Effector memory CD4-positive, alpha-beta T cell (primary cell): Measurements from ENCODE around the gene COBL.

Experiments
- DNase-seq, 3 donors: peaks; one replicate each; pipeline ENCODE4 v3.0.0-alpha.2; 2020
- H3K27ac ChIP-seq: 2 replicates; pipeline ENCODE4 v1.7.0; 2013; ENCODE audit warnings: mild to moderate bottlenecking, low read length, moderate library complexity; ENCODE audit not compliant: insufficient read depth, poor library complexity, severe bottlenecking
- H3K27me3 ChIP-seq: replicated peaks from 2 replicates; pipeline ENCODE4 v1.7.0; 2013; ENCODE audit warnings: mild to moderate bottlenecking, low read length; ENCODE audit not compliant: insufficient read depth, control insufficient read depth, poor library complexity, severe bottlenecking
- H3K36me3 ChIP-seq: 2 replicates; pipeline ENCODE4 v1.7.0; 2013; ENCODE audit warnings: mild to moderate bottlenecking, low read length, moderate library complexity; ENCODE audit not compliant: control insufficient read depth, insufficient read depth
- H3K4me1 ChIP-seq: 2 replicates; pipeline ENCODE4 v1.7.0; 2013; ENCODE audit warnings: low read length, mild to moderate bottlenecking; ENCODE audit not compliant: control insufficient read depth, insufficient read depth, poor library complexity, severe bottlenecking
- H3K4me3 ChIP-seq: 2 replicates; pipeline ENCODE4 v1.7.0; 2013; ENCODE audit warnings: low read length, low read depth, mild to moderate bottlenecking; ENCODE audit not compliant: insufficient read depth, poor library complexity, severe bottlenecking
- H3K9me3 ChIP-seq: 2 replicates; pipeline ENCODE4 v1.7.0; 2013; ENCODE audit warnings: mild to moderate bottlenecking, low read length, moderate library complexity; ENCODE audit not compliant: control insufficient read depth
- total RNA-seq, 3 donors: gene quantifications; one replicate each; lab custom pipeline; 2026; lab: John Stamatoyannopoulos, UW

The COBL gene, protein sequence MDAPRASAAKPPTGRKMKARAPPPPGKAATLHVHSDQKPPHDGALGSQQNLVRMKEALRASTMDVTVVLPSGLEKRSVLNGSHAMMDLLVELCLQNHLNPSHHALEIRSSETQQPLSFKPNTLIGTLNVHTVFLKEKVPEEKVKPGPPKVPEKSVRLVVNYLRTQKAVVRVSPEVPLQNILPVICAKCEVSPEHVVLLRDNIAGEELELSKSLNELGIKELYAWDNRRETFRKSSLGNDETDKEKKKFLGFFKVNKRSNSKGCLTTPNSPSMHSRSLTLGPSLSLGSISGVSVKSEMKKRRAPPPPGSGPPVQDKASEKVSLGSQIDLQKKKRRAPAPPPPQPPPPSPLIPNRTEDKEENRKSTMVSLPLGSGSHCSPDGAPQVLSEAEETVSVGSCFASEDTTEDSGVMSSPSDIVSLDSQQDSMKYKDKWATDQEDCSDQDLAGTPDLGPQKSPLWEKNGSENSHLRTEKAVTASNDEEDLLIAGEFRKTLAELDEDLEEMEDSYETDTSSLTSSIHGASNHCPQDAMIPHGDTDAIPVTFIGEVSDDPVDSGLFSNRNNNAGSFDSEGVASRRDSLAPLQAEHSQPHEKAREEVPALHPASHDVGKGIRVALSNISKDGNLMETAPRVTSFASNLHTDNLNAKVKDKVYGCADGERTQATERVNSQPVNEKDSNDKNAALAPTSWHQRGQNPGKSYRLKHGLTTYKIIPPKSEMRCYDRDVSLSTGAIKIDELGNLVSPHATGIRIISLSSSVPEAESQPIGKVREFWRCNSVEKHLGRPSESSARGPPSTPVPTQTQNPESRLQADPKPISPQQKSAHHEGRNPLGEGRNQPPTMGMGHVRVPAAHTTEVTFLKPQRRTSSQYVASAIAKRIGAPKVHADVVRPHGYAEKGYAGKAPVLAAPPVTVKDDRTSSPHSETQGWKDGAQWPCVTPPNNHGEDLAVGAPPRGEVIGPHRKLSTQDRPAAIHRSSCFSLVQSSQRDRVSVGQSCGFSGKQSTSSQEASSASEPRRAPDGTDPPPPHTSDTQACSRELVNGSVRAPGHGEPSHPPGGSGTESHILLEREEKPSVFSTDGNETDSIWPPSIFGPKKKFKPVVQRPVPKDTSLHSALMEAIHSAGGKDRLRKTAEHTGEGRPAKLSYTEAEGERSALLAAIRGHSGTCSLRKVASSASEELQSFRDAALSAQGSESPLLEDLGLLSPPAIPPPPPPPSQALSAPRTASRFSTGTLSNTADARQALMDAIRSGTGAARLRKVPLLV
- 0 reads per million in 3 donors for total RNA-seq

DNA sequence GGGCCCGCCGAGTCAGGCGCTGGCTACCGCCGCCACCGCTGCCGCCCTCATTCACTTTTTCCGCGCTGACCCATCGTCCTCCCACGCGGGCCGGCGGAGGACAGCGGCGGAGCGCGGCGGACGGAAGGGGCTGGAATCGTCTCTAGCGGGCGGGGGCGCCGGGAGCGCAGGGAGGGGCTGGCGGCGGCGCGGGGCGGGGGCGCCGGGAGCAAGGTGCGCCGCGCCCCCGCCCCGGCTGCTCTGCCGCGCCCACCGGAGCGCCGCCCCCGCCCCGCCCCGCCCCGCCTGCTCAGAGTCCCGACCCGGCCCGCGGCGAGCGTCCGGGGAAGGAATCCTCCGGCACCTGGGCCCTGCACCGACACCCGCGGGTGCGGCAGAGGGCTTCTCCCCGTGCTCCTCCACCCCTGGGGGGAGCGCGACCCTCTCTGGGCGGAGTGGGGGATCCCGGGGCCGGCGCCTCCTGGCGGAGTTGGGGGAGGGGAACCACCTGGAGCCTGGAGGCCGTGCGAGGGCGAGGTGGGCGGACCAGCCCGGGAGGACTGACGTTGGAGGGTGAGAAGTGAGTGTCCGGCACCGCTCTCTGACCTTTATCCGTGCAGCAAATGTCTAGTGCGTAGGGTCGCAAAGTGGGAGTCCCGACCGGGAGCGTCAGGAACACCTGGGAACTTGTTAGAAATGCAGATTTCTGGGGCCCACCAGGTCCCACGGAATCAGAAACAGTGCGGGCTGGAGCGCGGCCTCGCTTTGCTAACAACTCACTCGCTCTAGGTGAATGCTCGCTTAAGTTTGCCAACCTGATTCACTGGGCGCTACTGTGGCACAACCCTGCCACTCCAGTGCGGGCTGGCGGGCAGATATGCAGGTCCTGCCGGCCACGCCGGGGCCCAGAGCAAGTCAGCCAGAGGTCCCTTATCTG is at the start of gene COBL:
Gene COBL (minus strand): TSS at position 144 of the 916 bp plus-strand sequence. CDS start 176 bp downstream, outside the sequence.
- H3K4me3 ChIP-seq: no peak within 1 kb of the TSS
- H3K9me3 ChIP-seq: no peaks in the 10 kb centered on the region
- no peak within 1 kb of the TSS for H3K27ac ChIP-seq
- DNase-seq: no peak
- H3K4me1 ChIP-seq: no peaks in the 10 kb centered on the region
- H3K36me3 ChIP-seq: no peaks in the 10 kb centered on the region
- H3K27me3 ChIP-seq: peaks cover 6% of the 10 kb centered on the region

DNA sequence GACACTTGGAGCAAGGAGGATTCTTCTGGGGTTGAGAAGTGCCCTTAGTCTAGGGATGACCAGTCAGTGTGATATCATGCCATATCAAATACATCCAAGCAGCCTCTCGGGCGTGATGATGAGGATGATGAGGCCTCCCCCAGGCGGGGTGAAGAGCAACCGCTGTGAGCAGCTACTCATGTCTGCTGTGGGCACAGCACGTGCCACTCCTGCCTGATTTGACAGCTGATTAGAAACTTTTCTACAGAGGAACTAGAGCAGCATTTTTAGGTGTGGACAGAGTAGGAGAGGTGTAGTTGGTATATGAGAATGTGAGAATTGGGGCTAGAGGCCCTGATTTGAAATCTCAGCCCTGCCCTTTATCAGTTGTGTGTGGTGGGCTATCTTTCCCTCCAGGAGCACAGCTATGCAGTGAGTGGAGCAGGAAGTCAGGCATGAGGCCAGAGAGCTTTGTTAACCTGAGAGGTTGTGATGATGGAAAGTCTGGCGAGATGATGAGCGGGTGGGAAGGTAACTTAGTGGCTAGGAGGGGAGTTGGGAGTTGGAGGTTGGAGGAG is 49.6 kb upstream of the COBL start:
- H3K27me3 ChIP-seq: no peaks in the 10 kb centered on the region
- H3K27ac ChIP-seq: no peak overlapping the region
- no peak overlapping the region for H3K4me3 ChIP-seq
- no peak for DNase-seq
- H3K4me1 ChIP-seq: no peaks in the 10 kb centered on the region
- H3K36me3 ChIP-seq: no peaks in the 10 kb centered on the region
- no peaks in the 10 kb centered on the region for H3K9me3 ChIP-seq

DNA sequence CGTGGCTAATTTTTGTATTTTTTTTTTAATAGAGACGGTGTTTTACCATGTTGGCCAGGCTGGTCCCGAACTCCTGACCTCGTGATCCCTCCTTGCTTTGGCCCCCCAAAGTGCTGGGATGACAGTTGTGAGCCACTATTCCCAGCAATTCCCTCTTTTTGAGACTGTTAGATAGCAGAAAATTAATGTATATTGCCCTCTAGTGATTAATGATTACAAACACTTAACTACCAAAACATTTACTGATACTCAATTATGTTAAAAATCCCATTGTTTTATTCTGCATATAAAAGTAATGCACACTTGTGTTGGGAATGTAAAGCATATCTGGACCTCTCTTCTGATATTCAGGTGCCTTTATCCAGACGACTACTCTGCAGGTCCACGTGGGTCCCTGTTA is 41.2 kb upstream of the COBL start:
- H3K27ac ChIP-seq: no peak overlapping the region
- no peaks in the 10 kb centered on the region for H3K27me3 ChIP-seq
- H3K9me3 ChIP-seq: no peaks in the 10 kb centered on the region
- no peaks in the 10 kb centered on the region for H3K36me3 ChIP-seq
- no peak overlapping the region for H3K4me3 ChIP-seq
- DNase-seq: no peak
- H3K4me1 ChIP-seq: no peaks in the 10 kb centered on the region

DNA sequence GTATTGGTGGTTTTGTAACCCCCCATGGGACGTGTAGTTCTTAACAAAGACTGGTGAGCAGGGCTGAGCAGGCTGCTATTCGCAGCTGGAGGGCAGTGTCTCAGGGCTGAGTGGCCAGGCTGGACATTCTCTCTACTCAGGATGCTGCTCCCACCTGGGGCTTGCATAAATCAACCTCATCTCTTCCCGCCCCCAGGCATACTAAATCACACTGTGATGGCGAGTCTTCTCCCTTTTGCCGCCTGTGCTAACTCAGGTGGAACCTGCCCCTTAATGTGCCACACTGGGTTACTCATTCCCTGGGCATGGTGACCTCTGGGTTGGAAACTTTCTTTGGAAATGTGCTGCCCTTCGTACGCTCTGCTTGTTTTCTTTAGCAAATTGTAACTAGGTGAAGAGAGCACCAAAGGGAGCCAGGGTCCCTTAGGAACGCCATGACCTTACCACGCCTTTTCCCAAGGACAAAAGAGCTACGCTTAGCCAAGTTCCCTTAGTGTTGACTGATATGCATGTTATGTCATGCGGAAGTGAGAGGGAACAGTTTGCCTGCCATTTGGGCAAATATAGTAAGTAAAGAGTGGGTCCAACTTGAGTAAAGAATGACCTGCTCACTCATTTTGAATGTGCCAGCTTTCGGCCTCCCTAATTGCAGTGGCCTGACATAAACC is 40.4 kb upstream of the COBL start:
- Histone ChIP-seq H3K36me3 (no peaks in the 10 kb centered on the region), H3K9me3 (no peaks in the 10 kb centered on the region), H3K4me3 (no peak overlapping the region), H3K27me3 (no peaks in the 10 kb centered on the region), H3K4me1 (no peaks in the 10 kb centered on the region), H3K27ac (no peak overlapping the region)
- DNase-seq: no peak

DNA sequence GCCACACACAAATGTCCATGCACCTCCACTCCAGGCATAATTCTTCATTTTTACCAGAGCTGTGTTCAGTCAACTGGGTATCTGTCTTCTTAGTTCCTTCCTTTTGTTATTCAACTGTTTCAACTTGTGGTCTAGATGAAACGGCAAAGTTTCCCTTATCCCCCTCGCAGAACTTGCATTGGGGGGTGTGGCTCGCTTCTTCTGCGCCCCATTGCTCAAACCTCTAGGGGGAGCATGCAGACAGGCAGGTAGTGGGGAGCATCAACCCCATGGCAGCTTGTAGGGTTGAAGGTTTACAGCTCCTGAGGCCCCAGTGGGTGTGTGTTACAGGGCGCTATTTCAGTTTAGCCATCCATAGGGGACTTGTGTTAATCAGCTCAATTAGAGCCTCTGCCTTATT is 38.3 kb upstream of the COBL start:
- H3K9me3 ChIP-seq: no peaks in the 10 kb centered on the region
- H3K4me3 ChIP-seq: no peak overlapping the region
- DNase-seq: no peak
- no peaks in the 10 kb centered on the region for H3K36me3 ChIP-seq
- no peak overlapping the region for H3K27ac ChIP-seq
- H3K4me1 ChIP-seq: no peaks in the 10 kb centered on the region
- H3K27me3 ChIP-seq: no peaks in the 10 kb centered on the region

DNA sequence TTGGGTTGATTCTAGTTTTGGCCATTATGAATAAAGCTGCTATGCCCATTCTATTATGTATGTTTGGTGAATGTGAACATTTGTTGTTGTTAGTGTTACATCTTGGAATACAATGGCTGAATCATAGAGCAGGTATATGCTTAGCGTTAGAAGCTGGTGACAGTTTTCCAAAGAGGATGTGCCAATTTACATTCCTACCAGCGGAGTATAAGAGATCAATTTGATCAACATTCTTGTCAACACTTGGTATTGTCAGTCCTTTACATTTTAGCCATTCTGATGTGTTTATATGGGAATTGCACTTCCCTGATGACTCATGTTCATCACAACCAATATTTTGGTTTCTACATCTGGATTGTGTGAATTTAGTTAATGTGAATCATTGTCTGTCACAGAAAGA is 37.8 kb upstream of the COBL start:
- DNase-seq: no peak
- Histone ChIP-seq H3K36me3 (no peaks in the 10 kb centered on the region), H3K9me3 (no peaks in the 10 kb centered on the region), H3K27me3 (no peaks in the 10 kb centered on the region), H3K4me1 (no peaks in the 10 kb centered on the region), H3K27ac (no peak overlapping the region), H3K4me3 (no peak overlapping the region)

DNA sequence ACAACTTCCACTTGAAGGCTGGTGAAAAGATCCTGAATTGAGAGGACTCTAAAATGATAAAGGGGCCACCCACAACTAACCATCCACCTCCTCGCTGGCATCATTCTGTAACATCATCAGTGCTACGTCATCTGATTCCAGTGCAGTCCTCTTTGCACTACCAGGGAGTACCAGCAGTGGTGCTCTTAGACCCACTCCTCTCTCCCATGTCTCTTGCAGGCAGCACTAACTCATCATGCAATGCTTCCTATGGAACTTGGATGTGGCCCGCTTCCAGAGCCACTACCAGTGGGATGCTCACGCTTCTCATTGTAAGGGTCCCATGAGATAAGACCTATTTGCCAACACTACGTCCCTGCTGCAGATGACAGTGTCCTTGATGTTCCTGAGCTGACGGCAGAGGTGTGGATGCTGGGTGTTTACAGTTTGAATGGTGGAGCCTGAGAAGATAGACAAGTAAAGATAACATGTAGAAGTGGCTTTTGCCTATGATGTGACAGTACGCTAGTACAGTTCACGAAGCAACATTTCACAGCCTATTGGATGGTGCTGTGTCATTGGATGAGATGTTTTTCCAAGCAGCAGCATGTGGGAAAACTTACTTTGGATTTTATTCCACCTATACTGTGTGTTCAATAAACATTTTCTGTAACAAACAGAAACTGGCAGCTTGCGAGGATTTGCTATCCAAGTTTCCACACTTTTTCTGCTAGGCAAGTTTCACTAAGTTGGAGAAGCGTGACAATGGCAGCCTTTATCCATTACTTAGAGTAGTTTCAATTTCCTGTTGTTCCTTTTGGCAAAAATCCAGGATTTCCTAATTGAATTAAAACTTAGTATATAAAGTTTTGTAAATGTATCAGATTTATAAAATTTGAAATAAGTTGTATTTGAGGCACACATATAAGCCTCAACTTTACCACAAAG is 35.8 kb upstream of the COBL start:
- H3K27me3 ChIP-seq: no peaks in the 10 kb centered on the region
- no peaks in the 10 kb centered on the region for H3K36me3 ChIP-seq
- DNase-seq: no peak
- no peak overlapping the region for H3K27ac ChIP-seq
- no peaks in the 10 kb centered on the region for H3K9me3 ChIP-seq
- H3K4me1 ChIP-seq: no peaks in the 10 kb centered on the region
- H3K4me3 ChIP-seq: no peak overlapping the region

DNA sequence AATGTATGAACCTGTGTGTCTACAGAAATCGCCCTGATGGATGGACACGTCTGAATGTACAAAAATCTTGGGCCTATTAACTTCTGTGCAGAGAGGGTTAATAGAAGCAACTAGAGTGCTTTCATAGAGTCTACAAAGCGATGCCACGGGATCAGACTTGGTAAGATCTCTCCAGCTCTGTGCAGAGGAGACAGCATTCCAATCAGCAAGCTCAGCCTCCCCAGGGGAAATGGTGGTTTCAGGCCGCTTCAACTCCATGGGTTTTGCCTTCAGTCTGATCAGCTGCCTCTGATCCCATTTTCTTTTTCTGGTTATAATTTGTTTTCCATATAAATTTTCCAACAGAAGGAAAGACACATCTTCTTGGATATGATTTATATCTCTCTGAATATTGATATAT is 35.1 kb upstream of the COBL start:
- H3K4me1 ChIP-seq: no peaks in the 10 kb centered on the region
- no peak overlapping the region for H3K27ac ChIP-seq
- no peaks in the 10 kb centered on the region for H3K27me3 ChIP-seq
- no peak overlapping the region for H3K4me3 ChIP-seq
- H3K36me3 ChIP-seq: no peaks in the 10 kb centered on the region
- DNase-seq: no peak
- H3K9me3 ChIP-seq: no peaks in the 10 kb centered on the region
